Breast epithelium (tissue), 3 donors: ENCODE data around the gene LMAN2.

Experiments used
- CTCF ChIP-seq, 3 donors: fragments of 450-650 bp; IDR thresholded peaks; one replicate each; pipeline ENCODE4 v1.5.1; 2016 to 2017; ENCODE audit warnings: antibody characterized with exemption in 3 of 3, mild to moderate bottlenecking in 3 of 3, moderate library complexity in 3 of 3
- POLR2A ChIP-seq: fragments of 450-650 bp; IDR thresholded peaks from one replicate; pipeline ENCODE4 v1.6.1; 2016; ENCODE audit warnings: antibody characterized with exemption, mild to moderate bottlenecking, moderate library complexity

GRCh38 chr5:177362292-177362609, 10.8 kb upstream of the LMAN2 start:
- TF ChIP-seq POLR2A: no peak
- no peak for TF ChIP-seq CTCF (IDR thresholded peaks at IDR 0.05)
